HTR-8/SVneo (cell line): Measurements from ENCODE around the gene PANK4.
A peak's percentile ranks its signal among the peaks of the same experiment; 100 is the strongest.
"Not testable (repeated sequence)": the region's sequence is repeated elsewhere in the genome, so short reads cannot be mapped to it uniquely, and the experiment has no call there.

Experiments
- DNase-seq: peaks from one replicate; pipeline ENCODE4 v3.0.0; 2011; ENCODE audit warnings: low spot score, mixed read lengths; ENCODE audit not compliant: insufficient read length
- FAIRE-seq: peaks from 2 replicates; lab custom pipeline; 2011; peaks lifted over from hg19 to GRCh38; lab: Jason Lieb, UNC

PANK4 gene

GRCh38 chr1:2470290-2471158, 55.9 kb downstream of the PANK4 start:
- no peak for FAIRE-seq
- no peak for DNase-seq

GRCh38 chr1:2469103-2469940, 57.1 kb downstream of the PANK4 start:
- FAIRE-seq (no peak), DNase-seq (no peak)

- FAIRE-seq (no peak), DNase-seq (no peak)
Measured at GRCh38 chr1:2468540-2468939, 57.9 kb downstream of the PANK4 start.

- FAIRE-seq (no peak), DNase-seq (peak; percentile 32)
Measured at GRCh38 chr1:2468041-2468472, 58.3 kb downstream of the PANK4 start.

- FAIRE-seq = no peak
- DNase-seq = no peak
Measured at GRCh38 chr1:2466958-2467554, 59.3 kb downstream of the PANK4 start.

- FAIRE-seq (no peak), DNase-seq (no peak)
Measured at GRCh38 chr1:2466270-2466665, 60.1 kb downstream of the PANK4 start.

- FAIRE-seq = no peak
- no peak for DNase-seq
Measured at GRCh38 chr1:2465371-2466269, 60.8 kb downstream of the PANK4 start.

GRCh38 chr1:2463396-2463795, 63.0 kb downstream of the PANK4 start:
- DNase-seq (no peak), FAIRE-seq (no peak)

- DNase-seq (no peak), FAIRE-seq (no peak)
Measured at GRCh38 chr1:2462819-2463218, 63.6 kb downstream of the PANK4 start.

- DNase-seq (no peak), FAIRE-seq (no peak)
Measured at GRCh38 chr1:2460996-2461751, 65.2 kb downstream of the PANK4 start.

- no peak for FAIRE-seq
Measured at GRCh38 chr1:2460203-2460602, 66.2 kb downstream of the PANK4 start.

GRCh38 chr1:2459757-2460156, 66.6 kb downstream of the PANK4 start:
- DNase-seq = no peak
- FAIRE-seq = no peak

More at GRCh38 chr1:2460203-2460602, 66.2 kb downstream of the PANK4 start:
- DNase-seq = no peak

GRCh38 chr1:2459102-2459753, 67.2 kb downstream of the PANK4 start:
- not testable (repeated sequence) for DNase-seq, FAIRE-seq

GRCh38 chr1:2458687-2459086, 67.7 kb downstream of the PANK4 start:
- DNase-seq = no peak

More at GRCh38 chr1:2458687-2459086, 67.7 kb downstream of the PANK4 start:
- FAIRE-seq = no peak
